ENCODE data around the gene PRMT1.
A peak's percentile ranks its signal among the peaks of the same experiment; 100 is the strongest.
"Not testable (repeated sequence)": the region's sequence is repeated elsewhere in the genome, so short reads cannot be mapped to it uniquely, and the experiment has no call there.

PRMT1 gene

DNA sequence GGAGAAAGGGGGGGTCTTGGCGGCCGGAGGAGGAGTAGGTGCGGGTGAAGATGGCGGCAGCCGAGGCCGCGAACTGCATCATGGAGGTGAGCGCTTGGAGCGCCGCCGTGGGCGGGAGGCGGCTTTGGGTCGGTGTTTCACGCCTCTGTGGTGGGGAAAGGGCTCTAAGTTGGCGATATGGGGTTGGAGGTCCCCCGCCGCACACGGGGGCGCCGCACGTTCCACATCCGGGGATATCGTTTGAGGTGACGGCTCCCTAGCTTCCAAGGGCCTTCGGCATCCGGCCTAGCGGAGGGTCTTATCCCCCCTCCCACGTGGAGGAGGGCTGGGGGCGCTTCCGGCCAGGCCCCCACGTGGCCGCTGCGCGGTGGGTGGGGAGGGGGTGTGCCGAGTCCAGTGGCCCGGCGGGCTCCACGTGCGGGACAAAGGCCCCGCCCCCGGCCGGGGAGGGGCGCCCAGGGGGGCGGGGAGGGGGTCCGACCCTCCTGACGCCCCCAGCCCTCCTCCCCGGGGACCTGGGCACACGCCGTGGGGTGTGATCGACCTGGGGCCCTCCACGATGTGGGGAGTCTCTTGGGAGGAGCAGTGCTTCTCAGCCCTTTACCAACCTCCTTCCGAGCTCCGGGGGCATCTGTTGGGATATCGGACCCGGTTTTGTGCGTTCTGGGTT lies at the start of gene PRMT1:
Gene PRMT1 (plus strand): TSS at position 41 of the 670 bp plus-strand sequence. CDS start 10 bp downstream, at position 51.
- H3K4me3 ChIP-seq (ENCODE audit: low read depth, low read length) = peak within 1 kb of the TSS; percentile 95
- DNase-seq (ENCODE audit: low read depth) = peak; percentile 70
- TF ChIP-seq, protein P1, sequence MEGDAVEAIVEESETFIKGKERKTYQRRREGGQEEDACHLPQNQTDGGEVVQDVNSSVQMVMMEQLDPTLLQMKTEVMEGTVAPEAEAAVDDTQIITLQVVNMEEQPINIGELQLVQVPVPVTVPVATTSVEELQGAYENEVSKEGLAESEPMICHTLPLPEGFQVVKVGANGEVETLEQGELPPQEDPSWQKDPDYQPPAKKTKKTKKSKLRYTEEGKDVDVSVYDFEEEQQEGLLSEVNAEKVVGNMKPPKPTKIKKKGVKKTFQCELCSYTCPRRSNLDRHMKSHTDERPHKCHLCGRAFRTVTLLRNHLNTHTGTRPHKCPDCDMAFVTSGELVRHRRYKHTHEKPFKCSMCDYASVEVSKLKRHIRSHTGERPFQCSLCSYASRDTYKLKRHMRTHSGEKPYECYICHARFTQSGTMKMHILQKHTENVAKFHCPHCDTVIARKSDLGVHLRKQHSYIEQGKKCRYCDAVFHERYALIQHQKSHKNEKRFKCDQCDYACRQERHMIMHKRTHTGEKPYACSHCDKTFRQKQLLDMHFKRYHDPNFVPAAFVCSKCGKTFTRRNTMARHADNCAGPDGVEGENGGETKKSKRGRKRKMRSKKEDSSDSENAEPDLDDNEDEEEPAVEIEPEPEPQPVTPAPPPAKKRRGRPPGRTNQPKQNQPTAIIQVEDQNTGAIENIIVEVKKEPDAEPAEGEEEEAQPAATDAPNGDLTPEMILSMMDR (IDR thresholded peaks at IDR 0.05; ENCODE audit: insufficient read depth, low read depth, low read length, missing control alignments) = peak; percentile 1

DNA sequence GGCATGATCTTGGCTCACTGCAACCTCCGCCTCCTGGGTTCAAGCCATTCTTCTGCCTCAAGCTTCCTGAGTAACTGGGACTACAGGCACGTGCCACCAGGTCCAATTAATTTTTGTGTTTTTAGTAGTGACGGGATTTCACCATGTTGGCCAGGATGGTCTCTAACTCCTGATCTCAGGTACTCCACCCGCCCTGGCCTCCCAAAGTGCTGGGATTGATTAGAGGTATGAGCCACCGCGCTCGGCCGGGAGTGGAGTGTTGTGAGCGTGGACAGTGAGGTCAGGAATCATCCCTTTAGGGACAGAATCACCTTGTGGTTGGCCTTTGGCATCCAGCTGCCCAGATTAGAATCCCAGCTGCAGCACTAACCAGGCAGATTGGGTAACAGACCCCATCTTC lies 47.4 kb upstream of the PRMT1 start:
- TF ChIP-seq, protein P1 (IDR thresholded peaks at IDR 0.05; ENCODE audit: insufficient read depth, low read depth, low read length, missing control alignments) = no peak
- H3K4me3 ChIP-seq (ENCODE audit: low read depth, low read length) = no peak overlapping the region
- DNase-seq (ENCODE audit: low read depth) = no peak

DNA sequence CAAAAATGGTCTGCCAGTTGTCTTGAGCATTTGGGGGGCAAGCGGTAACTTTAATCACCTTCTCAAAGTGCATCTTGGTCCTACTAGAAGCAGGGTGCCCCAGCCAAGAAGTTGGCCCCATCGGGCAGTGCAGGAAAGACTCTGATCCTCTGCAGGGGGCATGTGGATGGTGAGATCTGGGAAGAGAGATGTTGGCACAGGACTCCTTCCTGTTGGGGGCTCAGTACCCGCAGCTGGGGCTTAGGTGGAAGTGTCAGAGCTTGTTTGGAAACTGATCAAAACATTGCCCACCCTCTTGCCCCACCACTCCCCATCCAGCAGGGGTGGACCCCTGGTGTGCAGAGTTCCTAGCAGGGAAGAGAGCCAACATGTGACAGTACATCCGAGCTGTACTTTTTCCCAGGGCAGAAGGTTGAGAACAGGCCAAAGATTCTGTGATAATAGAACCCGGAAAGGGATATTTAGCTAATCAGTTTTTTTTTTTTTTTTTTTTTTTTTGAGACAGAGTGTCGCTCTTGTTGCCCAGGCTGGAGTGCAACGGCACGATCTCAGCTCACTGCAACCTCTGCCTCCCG lies 46.0 kb upstream of the PRMT1 start:
- TF ChIP-seq, protein P1 (IDR thresholded peaks at IDR 0.05; ENCODE audit: insufficient read depth, low read depth, low read length, missing control alignments) = no peak
- no peak for DNase-seq (ENCODE audit: low read depth)
- H3K4me3 ChIP-seq (ENCODE audit: low read depth, low read length) = no peak overlapping the region

DNA sequence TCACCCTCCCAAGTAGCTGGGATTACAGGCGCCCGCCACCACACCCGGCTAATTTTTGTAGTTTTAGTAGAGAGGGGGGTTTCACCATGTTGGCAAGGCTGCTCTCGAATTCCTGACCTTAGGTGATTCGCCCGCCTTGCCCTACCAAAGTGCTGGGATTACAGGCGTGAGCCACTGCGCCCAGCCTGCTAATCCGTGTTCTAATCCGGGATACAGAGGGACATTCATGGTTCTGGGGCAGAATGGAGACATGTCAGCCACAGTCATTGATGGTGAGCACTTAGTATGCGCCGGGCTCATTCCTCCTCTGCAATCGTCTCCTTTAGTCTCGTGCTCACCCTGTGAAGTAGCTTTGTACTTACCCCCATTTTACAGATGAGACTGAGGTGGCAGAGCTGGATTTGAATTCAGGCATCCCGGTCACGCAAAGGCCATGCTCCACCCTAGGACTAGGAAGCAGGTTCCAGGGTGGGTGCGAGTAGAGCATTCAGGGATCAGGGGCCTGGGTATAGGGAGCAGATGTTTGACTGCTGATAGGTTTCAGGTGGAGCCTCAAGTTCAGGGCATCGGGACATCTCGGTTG lies 45.4 kb upstream of the PRMT1 start:
- TF ChIP-seq, protein P1 (IDR thresholded peaks at IDR 0.05; ENCODE audit: insufficient read depth, low read depth, low read length, missing control alignments) = no peak
- no peak overlapping the region for H3K4me3 ChIP-seq (ENCODE audit: low read depth, low read length)
- DNase-seq (ENCODE audit: low read depth) = no peak

DNA sequence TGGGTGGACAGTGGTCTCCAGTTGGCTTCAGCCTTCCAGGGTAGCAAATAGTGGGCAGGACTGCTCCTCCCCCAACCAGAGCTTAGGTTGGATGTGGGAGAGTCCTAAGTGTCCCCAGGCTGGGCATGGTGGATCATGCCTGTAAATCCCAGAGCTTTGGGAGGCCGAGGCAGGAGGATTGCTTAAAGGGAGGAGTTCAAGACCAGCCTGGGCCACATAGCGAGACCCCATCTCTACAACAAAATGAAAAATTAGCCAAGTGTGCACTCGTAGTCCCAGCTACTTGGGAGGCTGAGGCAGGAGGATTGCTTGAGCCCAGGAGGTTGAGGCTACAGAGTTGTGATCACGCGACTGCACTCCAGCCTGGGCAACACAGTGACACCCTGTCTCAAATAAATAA lies 44.5 kb upstream of the PRMT1 start:
- H3K4me3 ChIP-seq (ENCODE audit: low read depth, low read length) = no peak overlapping the region
- no peak for DNase-seq (ENCODE audit: low read depth)
- TF ChIP-seq, protein P1 (IDR thresholded peaks at IDR 0.05; ENCODE audit: insufficient read depth, low read depth, low read length, missing control alignments) = no peak

DNA sequence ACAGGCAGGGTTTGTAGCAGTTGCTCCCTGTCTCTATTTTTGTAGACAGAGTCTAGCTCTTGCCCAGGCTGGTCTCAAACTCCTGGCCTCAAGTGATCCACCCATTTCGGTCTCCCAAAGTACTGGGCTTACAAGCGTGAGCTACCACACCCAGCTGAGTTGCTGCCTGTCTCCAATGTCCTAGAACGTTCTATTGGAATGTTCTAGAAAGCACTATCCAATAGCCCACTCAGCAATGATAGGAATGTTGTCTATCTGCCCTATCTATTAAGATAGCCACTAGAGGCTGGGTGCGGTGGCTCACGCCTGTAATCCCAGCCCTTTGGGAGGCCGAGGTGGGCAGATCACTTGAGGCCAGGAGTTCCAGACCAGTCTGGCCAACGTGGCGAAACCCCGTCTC lies 43.8 kb upstream of the PRMT1 start:
- not testable (repeated sequence) for H3K4me3 ChIP-seq (ENCODE audit: low read depth, low read length); DNase-seq (ENCODE audit: low read depth)

DNA sequence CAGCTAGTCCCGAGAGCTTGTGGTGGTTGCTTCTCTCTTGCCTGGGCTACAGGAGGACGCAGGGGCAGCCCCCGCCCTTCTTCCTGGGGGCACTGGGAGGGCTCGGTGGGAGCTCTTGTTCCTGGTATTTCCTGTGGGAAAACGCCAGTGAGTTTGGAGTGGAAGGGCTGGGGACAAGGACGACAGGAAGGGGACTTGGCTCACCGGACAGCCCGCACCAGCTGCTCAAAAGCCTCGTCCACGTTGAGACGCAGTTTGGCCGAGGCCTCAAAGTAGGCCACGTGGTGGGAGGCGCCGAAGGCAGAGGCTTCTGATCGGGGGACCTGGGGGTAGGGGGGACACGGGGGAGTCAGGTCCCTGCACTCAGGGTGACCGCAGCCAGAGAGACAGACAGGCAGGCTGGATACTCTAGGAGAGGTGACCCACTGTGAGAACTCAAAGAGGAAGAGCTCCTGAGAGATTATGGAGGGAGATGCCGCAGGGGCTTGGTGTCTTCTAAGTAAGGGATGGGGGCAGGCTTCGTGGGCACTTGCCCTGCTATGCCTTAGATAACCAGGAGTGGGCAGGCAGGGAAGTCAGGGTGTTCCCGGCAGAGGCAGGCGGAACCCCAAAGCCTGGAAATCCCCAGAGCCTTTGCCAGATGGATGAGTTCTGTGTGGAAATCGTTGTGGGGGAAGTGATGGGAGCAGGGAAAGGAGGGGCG lies 41.4 kb upstream of the PRMT1 start:
- TF ChIP-seq, protein P1 (IDR thresholded peaks at IDR 0.05; ENCODE audit: insufficient read depth, low read depth, low read length, missing control alignments) = no peak
- no peak overlapping the region for H3K4me3 ChIP-seq (ENCODE audit: low read depth, low read length)
- DNase-seq (ENCODE audit: low read depth) = no peak
